GM04504 (cell line): ENCODE results near the gene ADAM15.

ENCODE experiments used
- DNase-seq: peaks from one replicate; pipeline ENCODE4 v3.0.0-alpha.2; 2012; ENCODE audit warnings: low read depth

ADAM15 gene

GRCh38 chr1:155011437-155012025 lies 39.6 kb upstream of the ADAM15 start:
- no peak for DNase-seq

- no peak for DNase-seq
These were observed 39.0 kb upstream of the ADAM15 start for GRCh38 chr1:155012026-155012546.

GRCh38 chr1:155012776-155013602 lies 38.1 kb upstream of the ADAM15 start:
- DNase-seq: no peak

- no peak for DNase-seq
These were observed 37.5 kb upstream of the ADAM15 start for GRCh38 chr1:155013632-155014031.

- no peak for DNase-seq
These were observed 36.2 kb upstream of the ADAM15 start for GRCh38 chr1:155014709-155015508.

- no peak for DNase-seq
These were observed 35.4 kb upstream of the ADAM15 start for GRCh38 chr1:155015527-155016230.

- DNase-seq: no peak
These were observed 34.8 kb upstream of the ADAM15 start for GRCh38 chr1:155016231-155016831.

GRCh38 chr1:155017041-155017945 lies 33.8 kb upstream of the ADAM15 start:
- DNase-seq: no peak

GRCh38 chr1:155017946-155018316 lies 33.2 kb upstream of the ADAM15 start:
- no peak for DNase-seq

GRCh38 chr1:155018617-155019348 lies 32.3 kb upstream of the ADAM15 start:
- DNase-seq: no peak

GRCh38 chr1:155019377-155020245 lies 31.5 kb upstream of the ADAM15 start:
- DNase-seq: no peak

GRCh38 chr1:155022136-155022926 lies 28.8 kb upstream of the ADAM15 start:
- no peak for DNase-seq

GRCh38 chr1:155022927-155023236 lies 28.2 kb upstream of the ADAM15 start:
- no peak for DNase-seq

GRCh38 chr1:155023627-155024026 lies 27.5 kb upstream of the ADAM15 start:
- no peak for DNase-seq

- DNase-seq: no peak
These were observed 26.8 kb upstream of the ADAM15 start for GRCh38 chr1:155024315-155024714.

- no peak for DNase-seq
These were observed 25.0 kb upstream of the ADAM15 start for GRCh38 chr1:155026154-155026553.

- no peak for DNase-seq
These were observed 24.5 kb upstream of the ADAM15 start for GRCh38 chr1:155026588-155026987.
